Stimulated activated CD4-positive, alpha-beta T cell treated with anti-CD3 and anti-CD28 coated beads, Interleukin-15, amount 100 ng/mL, for 48 hours (primary cell): ENCODE results near the gene TBC1D2B.
"Not testable (repeated sequence)": the region's sequence is repeated elsewhere in the genome, so short reads cannot be mapped to it uniquely, and the experiment has no call there.

ENCODE experiments used
- DNase-seq, 2 donors: peaks; one replicate each; pipeline ENCODE4 v3.0.0-alpha.2; 2020; ENCODE audit warnings: low read depth in 2 of 2

Gene TBC1D2B

DNA sequence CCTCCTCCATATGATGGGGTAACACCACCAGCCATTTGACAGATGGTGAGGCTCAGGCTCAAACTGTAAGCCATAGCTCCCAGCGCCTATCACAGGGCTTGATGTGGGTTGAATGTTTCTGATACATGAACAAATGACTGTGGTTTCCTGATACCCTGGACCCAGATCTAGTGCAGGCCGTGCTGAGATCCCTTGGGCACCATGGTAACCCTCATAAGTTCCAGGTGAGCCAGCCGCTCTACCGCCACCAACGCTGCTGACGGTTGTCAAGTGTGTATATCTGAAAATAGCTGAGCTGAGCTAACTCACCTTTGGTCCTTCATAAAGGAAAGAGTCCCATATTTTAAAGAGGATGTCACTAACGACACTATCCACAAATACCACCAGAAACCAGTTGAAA is 74.5 kb downstream of the TBC1D2B start:
- DNase-seq: no peak

DNA sequence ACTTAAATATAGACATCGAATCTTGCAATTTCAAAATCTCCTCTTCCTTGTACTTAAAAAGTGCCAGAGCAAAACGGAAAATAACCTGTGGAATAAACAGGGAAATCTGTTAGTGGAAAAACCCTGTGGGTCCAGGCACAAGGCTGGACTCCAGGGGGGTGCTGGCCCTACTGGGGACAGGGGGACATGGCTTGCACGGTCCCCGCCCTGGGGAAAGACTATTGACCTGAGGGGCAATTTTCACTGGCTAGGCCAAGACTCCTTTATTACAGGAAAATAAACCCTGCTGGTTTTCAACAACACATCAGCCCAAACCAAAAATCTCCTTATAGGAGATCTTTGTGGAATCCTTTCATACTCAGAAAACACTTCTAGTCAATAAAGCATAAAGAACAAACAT is 75.9 kb downstream of the TBC1D2B start:
- DNase-seq: no peak

DNA sequence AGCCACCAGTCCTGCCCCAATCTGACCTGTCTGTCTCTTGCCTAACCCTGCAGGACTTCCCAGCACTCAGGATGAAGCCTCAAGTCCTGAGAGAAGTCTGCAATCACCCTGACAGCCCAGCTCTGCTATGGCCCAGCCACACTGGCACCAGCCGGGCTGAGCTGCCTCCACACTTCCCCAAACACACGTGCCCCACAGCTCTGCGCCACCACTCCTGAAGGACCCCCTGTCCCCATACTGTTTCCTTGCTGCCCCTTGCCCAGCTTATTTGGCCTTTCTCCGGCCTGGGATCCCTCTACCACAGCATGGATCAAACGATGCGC is 76.6 kb downstream of the TBC1D2B start:
- DNase-seq: no peak

DNA sequence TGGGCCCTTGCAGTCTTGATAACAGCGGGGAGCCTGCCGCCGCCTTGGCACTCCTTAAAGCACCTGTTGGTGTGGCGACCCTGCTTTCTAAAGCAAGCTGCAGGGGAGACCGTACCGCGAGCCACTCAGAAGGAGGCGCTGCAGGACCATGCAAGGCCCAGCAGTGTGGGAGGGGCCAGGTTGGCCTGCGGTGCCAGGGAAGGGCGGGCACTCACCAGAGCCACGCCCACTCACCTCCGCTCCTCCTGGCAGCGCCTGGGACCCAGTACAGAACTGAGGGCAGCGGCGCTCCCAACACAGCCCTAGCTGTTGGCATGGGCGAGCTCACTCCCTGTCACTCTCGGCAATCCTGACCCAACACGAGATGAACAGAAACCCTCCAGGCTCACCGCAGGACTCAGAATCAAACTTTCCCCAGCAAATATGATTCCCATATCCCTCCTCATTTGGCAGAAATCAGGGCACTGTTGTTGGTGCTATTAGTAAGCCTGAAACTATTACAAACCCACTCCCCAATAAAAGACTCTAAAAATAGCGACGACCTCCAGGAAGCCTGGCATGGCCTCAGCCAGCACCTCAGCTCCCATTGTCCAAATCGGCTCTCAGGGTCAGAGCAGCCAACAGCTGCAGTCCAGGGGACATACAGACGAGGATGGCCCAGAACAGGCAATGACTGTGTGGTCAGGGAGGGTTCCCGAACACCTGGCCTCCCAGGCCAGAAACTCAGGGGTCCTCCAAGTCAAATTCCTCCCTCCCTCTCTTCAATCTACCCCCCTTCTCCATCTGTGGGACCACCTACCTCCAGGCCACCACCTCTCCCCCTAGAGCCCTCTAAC is 77.2 kb downstream of the TBC1D2B start:
- DNase-seq: peak; percentile 67 to 78

DNA sequence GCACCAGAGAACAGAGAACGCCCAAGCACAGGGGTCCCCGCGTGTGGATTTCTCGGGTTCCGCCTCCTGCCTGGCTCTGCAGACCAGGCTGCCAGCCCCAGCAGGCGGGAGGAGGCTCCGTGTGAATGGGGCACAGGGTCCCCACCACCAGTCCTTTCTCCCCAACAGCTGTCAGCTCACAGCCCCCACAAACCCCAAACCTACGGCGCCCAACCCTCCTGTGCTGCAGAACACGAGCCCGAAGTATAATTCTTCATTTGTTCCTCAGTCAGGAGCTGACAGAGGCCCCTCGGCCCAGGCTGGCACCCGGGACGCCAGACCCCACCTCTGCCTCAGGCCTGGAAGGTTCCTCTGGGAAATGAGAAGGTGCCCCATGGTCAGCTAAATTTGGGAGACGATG is 78.0 kb downstream of the TBC1D2B start:
- no peak for DNase-seq

DNA sequence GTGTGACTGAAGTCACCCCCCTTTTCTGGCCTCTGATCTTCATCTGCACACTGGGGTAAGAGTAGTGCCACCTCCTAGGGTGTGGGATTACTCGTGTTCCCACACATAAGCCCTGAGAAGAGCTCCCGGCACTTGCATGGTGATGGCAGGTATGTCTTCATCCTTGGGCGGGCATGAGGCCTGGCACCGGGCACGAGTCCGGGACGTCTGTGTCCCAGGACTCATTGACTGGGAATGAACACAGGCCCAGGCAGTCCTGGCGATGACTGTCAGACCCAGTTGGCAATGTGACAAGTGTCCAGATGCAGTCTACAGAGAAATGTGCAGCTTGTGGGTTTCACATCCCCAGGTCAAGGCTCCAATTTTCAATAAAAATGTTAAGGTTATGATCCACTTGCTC is 78.9 kb downstream of the TBC1D2B start:
- DNase-seq: no peak

DNA sequence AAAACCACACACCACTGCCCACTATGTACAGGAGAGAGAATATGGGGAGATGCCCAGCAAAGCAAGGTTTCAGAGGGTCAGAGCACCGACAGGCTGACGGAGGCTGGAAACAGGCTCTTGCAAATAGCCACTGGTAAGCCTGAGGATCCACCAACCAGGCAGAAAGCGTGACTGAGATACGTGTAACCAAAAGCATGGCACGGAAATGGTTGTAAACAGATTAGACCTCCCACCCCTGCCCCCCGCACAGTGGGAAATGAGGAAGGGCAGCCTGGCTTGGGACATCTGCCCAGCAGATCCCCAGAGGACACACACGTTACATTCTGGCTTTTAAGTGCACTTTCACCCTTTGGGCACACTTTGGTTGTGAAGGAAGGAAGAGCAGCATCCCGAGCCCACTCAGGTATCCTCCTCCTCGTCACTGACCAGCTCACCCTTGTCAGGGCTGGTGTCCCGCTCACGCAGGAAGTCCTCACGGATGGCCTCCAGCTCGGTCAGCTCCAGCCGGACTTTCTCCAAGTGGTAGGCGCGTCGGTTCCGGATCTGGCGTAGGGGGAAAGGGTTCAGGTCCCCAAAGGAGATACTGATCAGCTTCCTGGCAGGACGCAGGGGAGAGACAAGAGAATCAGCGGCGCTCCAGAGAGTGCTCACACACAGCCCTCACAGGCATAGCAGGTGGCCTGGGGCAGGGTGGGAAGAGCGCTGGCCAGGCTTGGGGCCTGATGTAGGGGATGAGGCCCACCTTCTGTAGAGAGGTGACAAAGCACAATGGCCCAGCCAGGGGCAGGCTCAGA is 79.6 kb downstream of the TBC1D2B start:
- not testable (repeated sequence) for DNase-seq

DNA sequence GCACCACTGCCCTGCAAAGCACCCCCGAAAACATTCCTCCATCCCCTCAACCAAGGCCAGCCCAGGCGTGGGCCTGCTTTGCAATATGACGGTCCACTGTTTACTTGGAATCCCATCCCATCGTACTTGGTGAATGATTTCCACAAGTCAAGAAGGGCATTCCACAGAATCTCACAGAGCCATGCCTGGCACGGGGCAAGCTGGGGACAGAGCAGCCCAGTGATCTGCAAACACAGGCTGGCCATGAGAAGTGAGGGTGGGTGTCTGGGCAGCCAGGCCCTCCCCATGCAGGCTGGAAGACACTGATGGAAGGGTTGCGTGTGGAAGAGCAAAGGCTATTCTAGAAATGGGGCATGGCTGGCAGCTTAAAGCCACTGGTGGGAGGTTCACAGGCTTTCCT is 80.3 kb downstream of the TBC1D2B start:
- not testable (repeated sequence) for DNase-seq

DNA sequence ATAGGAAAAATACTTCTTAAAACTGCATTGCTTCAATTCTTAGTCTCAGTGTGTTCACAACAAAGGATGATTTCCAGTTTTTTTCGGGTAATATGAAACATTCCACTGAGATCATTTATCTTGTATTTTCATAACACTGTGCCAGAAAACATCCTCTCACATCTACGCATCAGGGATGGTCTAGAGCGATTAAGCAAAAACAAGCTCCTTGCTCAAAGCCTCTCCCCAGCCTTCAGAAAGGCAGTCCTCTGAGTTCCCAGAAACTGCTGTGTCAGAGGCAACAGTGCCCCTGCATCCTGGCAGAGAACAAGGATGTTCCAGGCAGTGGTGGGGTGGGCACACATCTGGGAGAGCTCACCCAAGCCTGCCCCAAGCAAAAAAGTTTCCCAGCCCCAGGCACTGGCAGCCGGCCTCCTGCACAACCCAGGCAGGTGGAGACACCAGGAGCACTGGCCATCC is 80.8 kb downstream of the TBC1D2B start:
- DNase-seq: not testable (repeated sequence)

DNA sequence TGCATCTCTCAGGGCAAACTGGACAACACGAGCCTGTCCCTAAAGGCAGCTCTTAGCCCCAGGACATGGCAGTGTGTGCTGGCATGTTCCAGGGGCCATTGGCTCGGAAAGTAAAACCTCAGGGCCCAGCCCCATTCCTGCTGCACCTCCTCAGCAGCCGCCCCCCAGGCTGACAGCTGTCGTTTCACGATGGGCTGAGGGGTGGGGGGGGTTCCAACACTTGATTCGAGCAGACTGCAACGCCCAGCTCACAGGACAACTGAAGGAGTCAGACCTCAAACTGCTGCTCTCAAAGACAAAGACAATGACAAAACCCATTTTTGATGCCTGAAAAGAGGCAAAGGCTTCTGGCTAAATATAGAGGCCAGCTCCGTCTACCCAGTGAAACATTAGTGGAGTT is 81.3 kb downstream of the TBC1D2B start:
- not testable (repeated sequence) for DNase-seq

DNA sequence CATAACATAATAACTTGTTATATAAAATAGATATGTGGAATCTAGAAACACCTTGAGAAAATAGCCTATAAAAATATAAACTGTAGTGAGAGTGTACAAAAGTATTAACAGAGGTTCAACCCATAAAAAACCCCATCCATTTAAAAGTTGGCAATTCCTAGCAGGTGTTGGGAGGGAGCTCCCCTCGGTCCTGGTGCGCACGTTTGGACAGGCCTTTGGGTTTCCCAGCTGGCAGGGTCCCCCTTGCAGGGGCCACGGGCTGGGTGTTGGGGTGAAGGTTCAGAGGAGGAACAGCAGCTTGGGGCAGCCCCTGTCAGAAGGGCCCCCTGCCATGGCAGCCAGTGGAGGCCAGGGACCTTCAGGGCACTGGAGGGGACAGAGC is 82.0 kb downstream of the TBC1D2B start:
- not testable (repeated sequence) for DNase-seq

DNA sequence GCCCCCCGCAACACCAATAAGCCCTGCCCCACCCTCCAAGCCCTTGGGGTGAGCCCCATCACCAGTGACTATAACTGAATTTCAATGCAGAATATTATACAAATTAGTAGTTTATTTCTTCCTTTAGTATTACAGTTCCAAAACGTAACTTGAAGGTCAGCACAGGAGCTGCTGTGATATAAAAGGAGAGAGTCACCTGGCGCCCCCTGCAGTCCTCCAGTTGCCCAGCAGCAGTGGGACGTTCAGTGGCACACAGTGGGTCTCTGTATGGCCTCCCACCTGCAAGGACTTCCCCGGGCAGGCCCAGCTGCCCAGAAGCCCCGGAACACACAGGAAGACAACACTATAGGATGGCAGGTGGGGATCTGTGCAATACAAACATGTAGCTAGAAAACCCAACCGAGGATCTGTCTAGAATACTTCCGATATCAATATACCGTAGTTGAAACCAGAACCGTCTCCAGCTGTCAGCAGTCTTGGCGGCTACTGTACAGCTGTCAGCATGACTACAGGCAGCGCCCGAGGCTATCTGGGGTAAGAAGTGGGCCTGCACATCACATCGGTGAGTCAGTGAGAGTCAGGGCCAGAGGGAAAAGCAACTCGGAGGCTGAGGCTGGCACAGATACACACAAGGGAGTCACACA is 82.5 kb downstream of the TBC1D2B start:
- DNase-seq: not testable (repeated sequence)

DNA sequence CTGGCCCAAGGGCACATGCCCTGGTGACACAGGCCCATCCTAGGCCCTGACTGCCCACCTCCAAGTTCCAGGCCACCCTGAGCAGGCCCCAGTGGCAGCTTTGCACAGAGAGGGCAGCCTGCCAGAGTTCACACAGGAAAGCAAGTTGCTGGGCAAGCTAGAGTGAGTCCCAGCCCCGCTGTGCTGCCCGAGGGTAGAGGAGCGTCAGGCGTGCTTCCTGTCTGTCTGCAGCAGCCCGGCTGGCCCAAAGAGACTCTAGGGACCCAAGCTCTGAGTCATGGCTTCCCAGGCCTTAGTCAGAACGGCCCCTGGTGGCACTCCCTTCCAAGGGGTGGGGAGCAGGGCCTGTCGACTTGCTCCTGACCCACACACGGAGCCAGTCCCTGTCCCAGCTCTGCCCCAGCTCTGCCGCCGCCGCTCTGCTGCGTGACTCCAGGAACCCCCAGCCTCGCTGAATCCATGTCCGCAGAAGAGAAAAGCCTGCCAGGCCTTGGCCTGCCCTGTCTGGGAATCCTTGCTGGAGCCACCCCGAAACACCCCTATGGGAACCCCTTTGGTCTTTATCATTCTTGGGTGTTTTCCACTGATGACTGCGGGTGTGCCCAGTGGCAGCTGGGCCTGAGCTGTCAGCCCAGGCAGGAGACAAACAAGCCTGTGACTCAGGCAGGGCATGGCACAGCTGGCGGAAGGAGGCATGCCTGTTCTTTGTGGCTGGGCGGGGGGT is 83.4 kb downstream of the TBC1D2B start:
- DNase-seq: not testable (repeated sequence)

DNA sequence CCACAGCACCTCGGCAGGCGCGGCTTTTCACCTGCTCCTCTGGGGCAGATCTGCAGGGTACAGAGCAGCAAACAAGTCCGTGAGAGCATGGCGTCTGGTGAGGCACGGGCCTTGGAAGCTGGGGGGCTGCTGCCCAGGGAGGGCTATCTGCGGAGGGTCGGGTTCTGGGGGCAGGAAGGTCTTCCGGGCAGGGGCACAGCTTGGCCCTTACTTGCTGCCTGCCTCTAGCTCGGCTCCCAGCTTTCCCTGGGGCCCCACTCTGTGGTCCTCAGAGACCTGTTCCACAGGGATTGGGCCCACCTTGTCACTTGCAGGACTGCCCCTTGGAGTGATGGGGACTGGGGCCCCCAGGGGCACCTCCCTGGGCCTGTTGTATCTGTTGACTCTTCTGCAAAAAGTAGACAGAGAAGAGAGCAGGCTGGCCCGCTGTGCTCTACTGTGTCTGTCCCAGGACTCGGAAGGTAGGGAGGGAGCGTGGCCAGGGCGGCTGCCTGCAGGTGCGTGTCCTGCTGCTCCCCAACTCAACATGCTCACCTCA is 84.1 kb downstream of the TBC1D2B start:
- DNase-seq: no peak

DNA sequence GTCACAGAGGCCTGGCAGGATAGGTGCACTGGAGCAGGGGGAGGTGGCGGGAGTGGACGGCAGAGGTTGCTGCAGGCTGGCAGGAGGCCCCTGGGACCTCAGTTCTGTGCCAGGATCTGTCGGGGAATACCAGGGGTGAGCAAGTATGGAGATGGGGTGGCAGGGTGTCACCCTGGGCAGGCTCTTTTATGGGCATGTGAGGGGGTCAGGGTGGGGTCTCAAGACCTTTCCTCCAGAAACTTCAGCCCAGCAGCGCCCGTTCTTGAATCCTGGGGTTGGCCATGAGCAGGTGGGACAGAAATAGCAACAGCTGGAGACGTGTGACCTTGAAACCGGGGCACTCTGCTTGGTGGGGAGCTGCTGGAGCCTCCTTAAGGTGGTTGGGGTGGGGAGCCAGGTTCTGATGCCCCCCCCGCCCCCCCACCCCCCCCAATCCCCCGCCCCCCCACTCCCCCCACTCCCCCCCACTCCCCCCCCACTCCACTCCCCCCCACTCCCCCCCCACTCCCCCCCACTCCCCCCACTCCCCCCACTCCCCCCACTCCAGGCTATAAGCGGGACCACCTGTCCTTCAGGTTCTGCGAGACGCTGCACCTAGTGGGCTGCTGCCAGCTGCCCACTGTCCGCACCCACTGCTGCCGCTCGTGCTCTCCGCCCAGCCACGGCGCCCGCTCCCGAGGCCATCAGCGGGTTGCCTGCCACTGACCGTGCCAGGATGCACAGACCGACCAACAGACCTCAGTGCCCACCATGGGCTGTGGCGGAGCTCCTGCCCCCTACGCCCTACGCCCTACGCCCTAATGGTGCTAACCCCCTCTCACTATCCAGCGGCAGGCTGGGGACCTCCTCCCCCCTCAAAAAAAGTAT is 84.9 kb downstream of the TBC1D2B start:
- no peak for DNase-seq

DNA sequence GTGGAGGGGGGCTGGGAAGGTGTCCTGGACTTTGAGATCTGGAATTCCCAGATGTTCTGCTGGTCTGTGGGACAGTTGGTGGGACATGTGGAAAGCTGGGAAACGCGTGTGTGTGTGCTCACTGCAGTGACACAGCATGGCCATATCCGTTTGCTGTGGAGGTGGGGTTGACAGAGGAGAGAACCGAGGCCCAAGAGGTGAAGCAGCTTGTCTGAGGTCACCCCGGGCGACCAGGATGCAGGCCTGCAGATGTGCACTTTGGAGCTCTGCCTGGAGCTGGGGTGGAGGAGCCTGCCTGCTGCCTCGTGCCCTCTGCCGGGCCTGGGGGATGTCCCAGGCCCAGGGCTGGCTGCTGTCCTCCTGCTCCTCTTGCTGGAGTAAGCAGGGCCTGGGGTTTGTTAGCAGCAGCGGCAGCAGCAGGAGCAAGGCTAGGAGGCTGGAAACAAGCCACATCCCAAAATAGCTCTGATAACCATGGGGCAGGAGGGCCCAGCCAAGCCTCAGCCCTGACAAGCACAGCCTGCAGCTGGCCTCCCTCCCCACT is 85.8 kb downstream of the TBC1D2B start:
- not testable (repeated sequence) for DNase-seq

DNA sequence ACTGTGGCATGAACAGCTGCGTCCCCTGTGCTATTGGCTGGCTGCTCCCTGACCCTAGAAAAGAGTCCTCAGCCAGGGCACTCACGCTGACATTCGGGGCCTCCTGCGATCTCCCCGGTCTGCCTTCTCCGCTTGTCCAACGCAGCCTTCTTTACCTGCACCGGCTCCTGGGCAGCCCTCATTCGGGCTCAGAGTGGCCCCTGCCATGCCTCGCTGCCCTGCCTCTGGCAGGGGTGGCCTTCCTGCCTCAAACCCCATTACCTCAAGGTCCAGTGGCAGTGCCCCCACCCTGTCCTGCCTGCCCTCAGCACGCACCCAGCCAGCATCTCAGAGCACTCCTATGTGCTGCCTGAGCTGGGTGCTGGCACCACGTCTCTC is 86.5 kb downstream of the TBC1D2B start:
- DNase-seq: no peak

DNA sequence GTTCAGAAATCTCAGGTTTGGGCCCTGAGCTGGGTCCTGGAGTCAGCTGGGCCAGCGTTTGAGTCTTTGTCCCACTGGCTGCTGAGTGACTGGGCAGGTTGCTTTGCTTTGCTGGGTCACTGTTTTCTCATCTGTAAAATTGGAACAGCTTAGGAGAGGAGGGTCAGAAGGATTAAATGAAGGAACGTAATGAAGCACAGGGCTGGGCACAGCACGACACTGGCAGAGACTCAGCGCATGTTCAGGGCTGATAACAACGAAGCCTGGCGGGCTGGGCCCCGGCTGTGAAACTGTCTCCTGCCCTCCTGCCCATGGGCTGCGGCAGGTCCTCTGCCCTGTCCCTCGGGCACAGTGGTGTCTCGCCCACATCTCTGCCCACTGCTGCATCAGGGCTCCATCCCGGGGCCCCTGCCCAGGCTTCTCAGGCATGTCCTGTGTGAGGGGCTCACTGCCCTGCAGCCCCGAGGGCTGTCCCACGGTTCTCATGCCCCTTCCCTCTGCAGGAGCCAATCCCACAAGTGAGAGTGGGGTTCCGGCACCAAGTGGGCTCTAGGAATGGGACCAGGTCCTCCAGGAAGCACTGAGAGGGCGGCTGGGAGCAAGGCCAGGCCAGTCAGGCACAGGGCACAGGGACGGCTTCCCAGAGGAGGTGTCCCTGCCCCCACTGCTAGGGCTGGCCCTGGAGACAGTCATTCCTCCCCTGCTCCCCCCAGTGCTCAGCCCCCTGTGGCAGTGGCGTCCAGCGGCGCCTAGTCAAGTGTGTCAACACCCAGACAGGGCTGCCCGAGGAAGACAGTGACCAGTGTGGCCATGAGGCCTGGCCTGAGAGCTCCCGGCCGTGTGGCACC is 88.0 kb downstream of the TBC1D2B start:
- no peak for DNase-seq
